ENCODE measurements around the gene DTYMK.

DNA sequence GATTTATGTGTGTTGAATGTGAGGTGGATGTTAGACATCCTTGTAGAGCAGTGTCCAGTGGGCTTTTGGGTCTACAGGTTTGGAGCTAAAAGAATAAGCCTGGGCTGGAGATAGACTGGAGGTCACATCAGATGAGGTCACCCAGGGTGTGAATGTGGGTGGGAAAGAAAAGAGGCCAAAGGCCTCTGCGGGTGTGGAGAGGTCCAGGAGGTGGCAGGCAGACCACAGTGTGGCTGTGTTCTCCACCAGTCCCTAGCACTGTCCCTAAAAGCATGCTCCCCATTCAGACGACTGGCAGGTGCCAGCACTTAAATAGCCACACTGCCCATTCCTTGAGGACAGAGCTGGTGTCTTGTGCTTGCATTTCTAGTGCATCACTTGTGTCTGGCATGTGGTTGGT, 45.0 kb downstream of the DTYMK start:
- TF ChIP-seq, protein P1, sequence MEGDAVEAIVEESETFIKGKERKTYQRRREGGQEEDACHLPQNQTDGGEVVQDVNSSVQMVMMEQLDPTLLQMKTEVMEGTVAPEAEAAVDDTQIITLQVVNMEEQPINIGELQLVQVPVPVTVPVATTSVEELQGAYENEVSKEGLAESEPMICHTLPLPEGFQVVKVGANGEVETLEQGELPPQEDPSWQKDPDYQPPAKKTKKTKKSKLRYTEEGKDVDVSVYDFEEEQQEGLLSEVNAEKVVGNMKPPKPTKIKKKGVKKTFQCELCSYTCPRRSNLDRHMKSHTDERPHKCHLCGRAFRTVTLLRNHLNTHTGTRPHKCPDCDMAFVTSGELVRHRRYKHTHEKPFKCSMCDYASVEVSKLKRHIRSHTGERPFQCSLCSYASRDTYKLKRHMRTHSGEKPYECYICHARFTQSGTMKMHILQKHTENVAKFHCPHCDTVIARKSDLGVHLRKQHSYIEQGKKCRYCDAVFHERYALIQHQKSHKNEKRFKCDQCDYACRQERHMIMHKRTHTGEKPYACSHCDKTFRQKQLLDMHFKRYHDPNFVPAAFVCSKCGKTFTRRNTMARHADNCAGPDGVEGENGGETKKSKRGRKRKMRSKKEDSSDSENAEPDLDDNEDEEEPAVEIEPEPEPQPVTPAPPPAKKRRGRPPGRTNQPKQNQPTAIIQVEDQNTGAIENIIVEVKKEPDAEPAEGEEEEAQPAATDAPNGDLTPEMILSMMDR (IDR thresholded peaks at IDR 0.05): no peak
- no peak for TF ChIP-seq POLR2A (IDR thresholded peaks at IDR 0.05)
